ENCODE data around the gene NSA2. TPM values are rescaled to one million over a fixed set of nuclear protein-coding genes. Genes with fewer than 3 reads are reported as not detected.

The NSA2 gene
- total and polyA plus RNA-seq, 2 of the 13 experiments (the other 11 are each of a cell fraction or from before 2014, with no cell fraction given): 33.0 to 101 TPM

- TF ChIP-seq ARID4A (CRISPR knock-in tag; IDR thresholded peaks at IDR 0.05; ENCODE audit: borderline replicate concordance): no peak
- TF ChIP-seq PRMT3 (CRISPR knock-in tag; IDR thresholded peaks at IDR 0.05; ENCODE audit: borderline replicate concordance, low read depth): no peak
- TF ChIP-seq HOXA9 (CRISPR knock-in tag; IDR thresholded peaks at IDR 0.05; ENCODE audit: borderline replicate concordance): no peak
- 0 out of 2 replicates have a peak, but pooled peaks have one; percentile 33 for TF ChIP-seq ZBTB38 (CRISPR knock-in tag; IDR thresholded peaks at IDR 0.05)
- no peak for TF ChIP-seq GLI4 (CRISPR knock-in tag; IDR thresholded peaks at IDR 0.05; ENCODE audit: borderline replicate concordance)
- TF ChIP-seq ZNF101 (CRISPR knock-in tag; IDR thresholded peaks at IDR 0.05; ENCODE audit: borderline replicate concordance, low read depth): no peak
- TF ChIP-seq U2AF2 (IDR thresholded peaks at IDR 0.05; ENCODE audit: low read depth, low read length): no peak
- no peak for TF ChIP-seq SNAPC4 (CRISPR knock-in tag; IDR thresholded peaks at IDR 0.05)
- no peak for TF ChIP-seq TP53 (CRISPR knock-in tag; conservative IDR thresholded peaks at IDR 0.05)
- no peak for TF ChIP-seq SUZ12 (IDR thresholded peaks at IDR 0.05; ENCODE audit: low read depth, low read length)
- TF ChIP-seq TFAP4 (IDR thresholded peaks at IDR 0.05; ENCODE audit: borderline replicate concordance, low read depth): no peak
- TF ChIP-seq ZNF292 (CRISPR knock-in tag; IDR thresholded peaks at IDR 0.05; ENCODE audit: borderline replicate concordance, low read depth): no peak
- no peak for TF ChIP-seq KAT2B (IDR thresholded peaks at IDR 0.05; ENCODE audit: borderline replicate concordance, low read depth, low read length)
These were observed 1.1 kb upstream of the NSA2 start (continued) for GRCh38 chr5:74765929-74766328.
